Gastroesophageal sphincter (tissue), 4 donors: Measurements from ENCODE around the gene TNFRSF18. TPM values are rescaled to one million over a fixed set of nuclear protein-coding genes. Genes with fewer than 3 reads are reported as not detected.

Experiments used
- ATAC-seq: fragments of 150-250 bp; one replicate; pipeline ENCODE4 v1.9.1; 2016; ENCODE audit warnings: mild to moderate bottlenecking, moderate library complexity
- H3K27ac ChIP-seq, 4 donors: fragments of 200-600 bp; sonication (generic) in 3 of 4; 1 replicate in 3 of 4; 2 replicates in 1 of 4; pipeline ENCODE4 v1.5.1; 2016 to 2019
- H3K27me3 ChIP-seq: fragments of 200-600 bp; sonication (generic); one replicate; pipeline ENCODE4 v1.5.1; 2019
- H3K36me3 ChIP-seq, 2 donors: fragments of 200-600 bp; sonication (generic); one replicate each; pipeline ENCODE4 v1.5.1; 2019; ENCODE audit warnings: control low read depth in 1 of 2
- H3K4me1 ChIP-seq, 3 donors: fragments of 200-600 bp; sonication (generic); 1 replicate in 2 of 3; 2 replicates in 1 of 3; pipeline ENCODE4 v1.5.1; 2016 to 2019; ENCODE audit warnings: control low read depth in 2 of 3
- H3K4me3 ChIP-seq, 2 donors: fragments of 200-600 bp; sonication (generic); one replicate each; pipeline ENCODE4 v1.5.1; 2019; ENCODE audit warnings: mild to moderate bottlenecking in 1 of 2, moderate library complexity in 1 of 2
- H3K9me3 ChIP-seq, 3 donors: fragments of 200-600 bp; sonication (generic); one replicate each; pipeline ENCODE4 v1.5.1; 2017 to 2019; ENCODE audit warnings: control low read depth in 2 of 3
- CTCF ChIP-seq, 4 experiments: fragments of 200-600 bp in 2 of 4; fragments of 450-650 bp in 2 of 4; sonication (generic) in 1 of 4; IDR thresholded peaks; one replicate each; pipeline ENCODE4 v1.5.1; 2017 to 2019; ENCODE audit warnings: antibody characterized with exemption in 4 of 4, mild to moderate bottlenecking in 2 of 4, moderate library complexity in 2 of 4
- EP300 ChIP-seq: sonication (generic); formaldehyde crosslinking; IDR thresholded peaks from one replicate; pipeline ENCODE4 v1.6.1; 2017; ENCODE audit warnings: antibody characterized with exemption, mild to moderate bottlenecking
- POLR2A ChIP-seq, 2 donors: fragments of 450-650 bp; IDR thresholded peaks; one replicate each; pipeline ENCODE4 v1.6.1; 2017; ENCODE audit warnings: antibody characterized with exemption in 2 of 2, mild to moderate bottlenecking in 2 of 2, moderate library complexity in 1 of 2
- POLR2AphosphoS5 ChIP-seq: sonication (generic); formaldehyde crosslinking; IDR thresholded peaks from one replicate; pipeline ENCODE4 v1.6.1; 2017; ENCODE audit warnings: antibody characterized with exemption
- WGBS, 2 donors: methylation state at CpG; one replicate each; pipeline ENCODE4 v1.1.5; 2018; ENCODE audit warnings: low coverage in 1 of 2; 5-methylcytosine and 5-hydroxymethylcytosine counted together
- total RNA-seq, 4 donors: library from RNA; depleted of rRNA; stranded (reverse); fragments of >200 nt; gene quantifications; one replicate each; pipeline ENCODE4 v1.1.0, GENCODE V29; 2016

The TNFRSF18 gene
- total RNA-seq, 4 donors from 2014 or later: 0.35 to 2.2 TPM; not detected in 2

DNA sequence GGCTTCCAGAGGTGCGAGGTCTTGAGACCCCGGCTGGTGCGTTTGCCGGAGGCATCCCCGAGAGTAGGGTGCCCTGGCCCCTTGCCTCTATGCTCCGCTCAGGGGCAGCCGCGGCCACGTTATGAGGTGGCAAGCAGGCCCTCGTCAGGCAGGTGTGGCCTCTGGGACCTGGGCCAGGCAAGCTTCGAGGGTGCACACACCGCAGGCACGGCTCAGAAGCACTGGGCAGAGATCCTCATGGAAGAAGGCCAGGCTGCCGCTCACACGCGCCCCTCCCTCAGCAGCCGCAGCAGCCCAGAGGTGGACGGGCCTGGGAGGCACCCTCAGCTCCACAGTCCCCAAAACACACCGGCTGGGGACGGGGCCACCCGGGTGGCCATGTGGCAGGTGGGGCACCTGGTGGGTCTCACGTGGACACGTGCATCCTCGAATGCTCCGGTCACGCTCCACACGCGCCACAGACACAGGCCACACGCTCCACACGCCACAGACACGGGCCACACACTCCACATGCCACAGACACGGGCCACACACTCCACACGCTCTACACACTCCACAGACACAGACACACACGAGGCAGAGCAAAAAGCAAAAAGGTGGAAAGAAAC, 18.9 kb upstream of the TNFRSF18 start:
- H3K27me3 ChIP-seq: no peaks in the 10 kb centered on the region
- peaks cover 0 to 48% (median 9%) of the 10 kb centered on the region in 3 donors for H3K4me1 ChIP-seq
- no peak for ATAC-seq
- H3K9me3 ChIP-seq: no peaks in the 10 kb centered on the region
- 88% methylated on average over 7 of the region's 34 CpGs; no CpG with 5 or more reads in 1 of the 2 donors for WGBS, 2 donors
- H3K4me3 ChIP-seq: no peak overlapping the region
- no peak overlapping the region for H3K27ac ChIP-seq
- TF ChIP-seq POLR2AphosphoS5 (no peak), POLR2A (IDR thresholded peaks at IDR 0.05) (no peak), EP300 (no peak), CTCF (IDR thresholded peaks at IDR 0.05) (no peak)
- peaks cover 0 to 94% of the 10 kb centered on the region in 2 donors for H3K36me3 ChIP-seq

DNA sequence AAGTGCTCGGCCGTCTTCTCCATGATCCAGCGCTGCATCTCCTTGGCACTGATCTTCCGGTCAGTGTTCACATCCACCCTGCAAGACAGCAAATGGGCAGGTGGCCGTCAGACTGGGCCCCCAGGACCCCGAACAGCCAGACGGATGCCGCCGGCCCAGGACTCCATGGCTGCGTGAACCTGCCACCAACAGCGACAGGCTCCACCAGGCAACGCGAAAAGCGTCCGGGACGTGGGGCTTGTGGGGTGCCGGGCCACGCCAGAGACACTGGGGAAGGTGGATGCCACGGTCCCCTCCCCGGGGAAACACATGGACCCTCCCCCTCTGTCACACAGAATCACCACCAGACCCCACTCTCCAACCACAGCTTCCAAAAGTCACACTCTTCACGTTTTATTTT, 17.5 kb upstream of the TNFRSF18 start:
- ATAC-seq: no peak
- peaks cover 0 to 100% of the 10 kb centered on the region in 2 donors for H3K36me3 ChIP-seq

GRCh38 chr1:1223321-1223720, 16.9 kb upstream of the TNFRSF18 start:
- Histone ChIP-seq H3K4me3 (no peak overlapping the region), H3K27me3 (no peaks in the 10 kb centered on the region), H3K9me3 (no peaks in the 10 kb centered on the region), H3K36me3 (peaks cover 0 to 100% of the 10 kb centered on the region in 2 donors), H3K27ac (no peak overlapping the region), H3K4me1 (peaks cover 0 to 27% (median 0%) of the 10 kb centered on the region in 3 donors)
- ATAC-seq: no peak
- TF ChIP-seq POLR2AphosphoS5 (no peak), EP300 (no peak), POLR2A (IDR thresholded peaks at IDR 0.05) (no peak), CTCF (IDR thresholded peaks at IDR 0.05) (no peak)
- WGBS, 2 donors: 92% methylated on average over 2 of the region's 15 CpGs; no CpG with 5 or more reads in 1 of the 2 donors

More for the DNA sequence above, 17.5 kb upstream of the TNFRSF18 start:
- WGBS, 2 donors: 100% methylated on average over 1 of the region's 21 CpGs; no CpG with 5 or more reads in 1 of the 2 donors
- Histone ChIP-seq H3K27me3 (no peaks in the 10 kb centered on the region), H3K9me3 (no peaks in the 10 kb centered on the region), H3K4me1 (peaks cover 0 to 33% (median 0%) of the 10 kb centered on the region in 3 donors), H3K27ac (no peak overlapping the region), H3K4me3 (no peak overlapping the region)
- TF ChIP-seq POLR2AphosphoS5: no peak
- no peak for TF ChIP-seq CTCF (IDR thresholded peaks at IDR 0.05)
- TF ChIP-seq POLR2A (IDR thresholded peaks at IDR 0.05): no peak
- TF ChIP-seq EP300: no peak

DNA sequence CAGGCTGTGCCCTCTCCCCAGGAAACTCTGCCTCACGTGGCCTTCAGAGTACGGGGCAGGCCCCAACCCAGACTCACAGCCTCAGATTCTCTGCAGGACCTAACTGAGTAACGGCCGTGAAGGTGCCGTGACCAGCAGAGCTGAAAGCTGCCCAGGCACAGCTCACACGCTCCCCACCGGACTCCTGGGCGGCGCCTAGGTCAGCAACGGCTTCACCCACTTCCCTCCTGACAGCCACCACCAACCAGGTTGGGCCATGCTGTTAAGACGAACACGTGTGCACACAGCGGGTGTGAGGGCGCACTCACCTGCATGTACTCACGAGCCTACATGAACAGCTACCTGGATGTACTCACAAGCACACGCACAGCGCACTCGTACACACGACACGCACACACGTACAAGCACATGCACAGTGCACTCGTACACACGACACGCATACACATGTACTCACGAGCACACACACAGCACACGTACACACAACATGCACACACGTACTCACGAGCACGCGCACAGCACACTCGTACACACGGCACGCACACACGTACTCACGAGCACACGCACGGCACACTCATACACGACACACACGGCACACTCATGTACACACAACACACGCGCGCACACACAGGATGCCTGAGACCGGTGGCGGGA, 16.3 kb upstream of the TNFRSF18 start:
- Histone ChIP-seq H3K4me1 (peaks cover 0 to 21% (median 0%) of the 10 kb centered on the region in 3 donors), H3K27ac (no peak overlapping the region), H3K36me3 (peaks cover 0 to 100% of the 10 kb centered on the region in 2 donors), H3K4me3 (no peak overlapping the region), H3K9me3 (no peaks in the 10 kb centered on the region), H3K27me3 (no peaks in the 10 kb centered on the region)
- no peak for TF ChIP-seq POLR2AphosphoS5
- WGBS, 2 donors: 90 to 96% methylated on average over 12 to 26 of the region's 44 CpGs
- ATAC-seq: no peak

DNA sequence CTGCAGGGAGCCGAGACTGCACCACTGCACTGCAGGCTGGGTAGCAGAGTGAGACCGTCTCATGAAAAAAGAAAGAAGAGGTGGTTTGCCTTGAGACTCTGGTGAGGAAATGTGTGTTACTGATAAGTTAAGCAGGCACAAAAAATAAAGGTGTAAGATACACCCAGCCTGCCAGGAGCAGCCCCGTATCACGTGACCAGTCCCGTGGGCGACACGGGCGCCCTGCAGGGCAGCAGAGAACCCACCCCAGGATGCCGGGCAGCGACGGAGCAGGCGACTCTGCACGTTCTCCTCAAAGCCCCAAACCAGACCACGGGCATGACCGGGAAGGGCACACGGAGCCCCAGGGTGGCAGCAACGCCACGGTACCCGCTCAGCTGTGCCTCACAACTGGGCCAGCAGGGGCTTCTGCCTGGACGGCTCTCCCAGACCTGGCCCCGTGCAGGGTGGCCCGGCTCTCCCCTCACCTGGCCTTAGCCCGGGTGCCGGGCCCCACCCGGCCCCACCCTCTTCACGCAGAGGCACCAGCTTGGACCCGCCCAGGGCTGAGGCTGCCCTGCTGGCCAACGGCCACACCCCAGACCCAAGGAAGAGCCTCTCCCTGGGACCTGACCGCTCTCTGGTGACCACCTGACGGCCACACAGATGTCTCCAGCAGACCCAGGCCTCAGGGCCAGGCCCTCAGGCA, 15.6 kb upstream of the TNFRSF18 start:
- no peak overlapping the region for H3K27ac ChIP-seq
- H3K4me3 ChIP-seq: no peak overlapping the region
- 87% methylated on average over 3 of the region's 30 CpGs; no CpG with 5 or more reads in 1 of the 2 donors for WGBS, 2 donors
- TF ChIP-seq CTCF (IDR thresholded peaks at IDR 0.05): no peak
- no peak for TF ChIP-seq POLR2AphosphoS5
- no peak for TF ChIP-seq EP300
- TF ChIP-seq POLR2A (IDR thresholded peaks at IDR 0.05): no peak
- H3K4me1 ChIP-seq: peaks cover 0 to 15% (median 0%) of the 10 kb centered on the region in 3 donors
- peaks cover 0 to 100% of the 10 kb centered on the region in 2 donors for H3K36me3 ChIP-seq
- ATAC-seq: no peak
- H3K27me3 ChIP-seq: no peaks in the 10 kb centered on the region
- H3K9me3 ChIP-seq: no peaks in the 10 kb centered on the region
